Astrocyte (in vitro differentiated cells and primary cell): Measurements from ENCODE around the gene GYS1.

Experiments used
- CTCF ChIP-seq: IDR thresholded peaks from 2 replicates; pipeline ENCODE4 v1.5.1; 2011; ENCODE audit warnings: low read depth, mild to moderate bottlenecking, inconsistent platforms, low read length, moderate library complexity; ENCODE audit not compliant: insufficient read depth
- EZH2 ChIP-seq: IDR thresholded peaks from 2 replicates; pipeline ENCODE4 v1.6.1; 2012; ENCODE audit warnings: mild to moderate bottlenecking, low read length, inconsistent platforms; ENCODE audit not compliant: insufficient read depth

GRCh38 chr19:48958006-48958405, 35.1 kb downstream of the GYS1 start:
- no peak for TF ChIP-seq CTCF
- no peak for TF ChIP-seq EZH2
